OCI-LY3 (cell line): ENCODE data around the gene ACOT9.
"Not testable (repeated sequence)": the region's sequence is repeated elsewhere in the genome, so short reads cannot be mapped to it uniquely, and the experiment has no call there.

ENCODE experiments used
- H2AFZ ChIP-seq: fragments of 200-600, 300-600 bp; shearing (Covaris generic); 2 replicates; pipeline ENCODE4 v1.6.0; 2014; ENCODE audit warnings: antibody characterized with exemption, low read depth, low read length
- H3K27ac ChIP-seq: fragments of 200-600, 300-600 bp; sonication (generic); 2 replicates; pipeline ENCODE4 v1.5.1; 2014; ENCODE audit warnings: mild to moderate bottlenecking, low read length, moderate library complexity, mixed read lengths
- H3K27me3 ChIP-seq: fragments of 200-600, 300-600 bp; sonication (generic); 2 replicates; pipeline ENCODE4 v1.6.1; 2014; ENCODE audit warnings: low read depth, low read length, mixed read lengths
- H3K36me3 ChIP-seq: fragments of 200-600, 300-600 bp; sonication (generic); replicated peaks from 2 replicates; pipeline ENCODE3; 2014; ENCODE audit warnings: low read depth, low read length, mixed read lengths
- H3K4me1 ChIP-seq: fragments of 300-600, 200-600 bp; sonication (generic); 2 replicates; pipeline ENCODE4 v1.6.1; 2014; ENCODE audit warnings: low read length, mixed read lengths
- H3K4me2 ChIP-seq: fragments of 200-600, 300-600 bp; sonication (generic); 2 replicates; pipeline ENCODE4 v1.6.1; 2014; ENCODE audit warnings: low read length, mixed read lengths
- H3K4me3 ChIP-seq: fragments of 300-600, 200-600 bp; sonication (generic); 2 replicates; pipeline ENCODE4 v1.5.1; 2014; ENCODE audit warnings: antibody characterized with exemption, mild to moderate bottlenecking, low read length, moderate library complexity
- H3K79me2 ChIP-seq: fragments of 300-600, 200-600 bp; shearing (Covaris generic); 2 replicates; pipeline ENCODE4 v1.6.1; 2014; ENCODE audit warnings: mild to moderate bottlenecking, low read length, mixed read lengths
- H3K9ac ChIP-seq: fragments of 300-600, 200-600 bp; shearing (Covaris generic); 2 replicates; pipeline ENCODE4 v1.6.0; 2014; ENCODE audit warnings: mild to moderate bottlenecking, low read length, moderate library complexity
- H3K9me3 ChIP-seq: fragments of 200-600, 300-600 bp; shearing (Covaris generic); 2 replicates; pipeline ENCODE4 v1.6.1; 2014; ENCODE audit warnings: low read length, mixed read lengths; ENCODE audit not compliant: insufficient read depth
- H4K20me1 ChIP-seq: fragments of 200-600, 300-600 bp; sonication (generic); 2 replicates; pipeline ENCODE4 v1.6.1; 2016; ENCODE audit warnings: low read length, mixed read lengths; ENCODE audit not compliant: insufficient read depth
- CTCF ChIP-seq: fragments of 200-600, 300-600 bp; sonication (generic); IDR thresholded peaks from 2 replicates; pipeline ENCODE4 v1.5.1; 2014; ENCODE audit warnings: antibody characterized with exemption, low read length, low read depth
- EZH2phosphoT487 ChIP-seq: fragments of 200-600 bp; shearing (Covaris generic); IDR thresholded peaks from 2 replicates; pipeline ENCODE4 v1.6.1; 2018; ENCODE audit warnings: antibody characterized with exemption, mixed run types, low read depth

ACOT9 gene

GRCh38 chrX:23752740-23753415 is 9.8 kb upstream of the ACOT9 start:
- no peak for TF ChIP-seq CTCF
- no peak for TF ChIP-seq EZH2phosphoT487
- H3K4me1 ChIP-seq = peaks cover 17% of the 10 kb centered on the region
- H3K79me2 ChIP-seq = no peaks in the 10 kb centered on the region
- H3K27ac ChIP-seq = no peak overlapping the region
- no peaks in the 10 kb centered on the region for H3K9me3 ChIP-seq
- H2AFZ ChIP-seq = no peak overlapping the region
- no peak overlapping the region for H3K4me3 ChIP-seq
- H3K9ac ChIP-seq = no peak overlapping the region
- no peaks in the 10 kb centered on the region for H3K36me3 ChIP-seq
- no peak overlapping the region for H3K4me2 ChIP-seq
- H4K20me1 ChIP-seq = no peaks in the 10 kb centered on the region
- no peaks in the 10 kb centered on the region for H3K27me3 ChIP-seq

- TF ChIP-seq EZH2phosphoT487 = no peak
- no peak for TF ChIP-seq CTCF
- no peak overlapping the region for H3K27ac ChIP-seq
- H4K20me1 ChIP-seq = no peaks in the 10 kb centered on the region
Measured at GRCh38 chrX:23749576-23749975, 6.5 kb upstream of the ACOT9 start.

GRCh38 chrX:23749129-23749528 is 6.1 kb upstream of the ACOT9 start:
- no peak overlapping the region for H2AFZ ChIP-seq
- H3K9me3 ChIP-seq = no peaks in the 10 kb centered on the region
- H4K20me1 ChIP-seq = no peaks in the 10 kb centered on the region
- no peak overlapping the region for H3K4me2 ChIP-seq
- H3K27me3 ChIP-seq = no peaks in the 10 kb centered on the region
- TF ChIP-seq CTCF (no peak), EZH2phosphoT487 (no peak)
- peaks cover 1% of the 10 kb centered on the region for H3K4me1 ChIP-seq
- no peaks in the 10 kb centered on the region for H3K36me3 ChIP-seq
- H3K27ac ChIP-seq = no peak overlapping the region
- H3K9ac ChIP-seq = no peak overlapping the region
- H3K79me2 ChIP-seq = no peaks in the 10 kb centered on the region
- no peak overlapping the region for H3K4me3 ChIP-seq

More at GRCh38 chrX:23749576-23749975, 6.5 kb upstream of the ACOT9 start:
- no peaks in the 10 kb centered on the region for H3K4me1 ChIP-seq
- no peak overlapping the region for H2AFZ ChIP-seq
- H3K27me3 ChIP-seq = no peaks in the 10 kb centered on the region
- no peak overlapping the region for H3K4me2 ChIP-seq
- no peaks in the 10 kb centered on the region for H3K79me2 ChIP-seq
- H3K9ac ChIP-seq = no peak overlapping the region
- no peaks in the 10 kb centered on the region for H3K36me3 ChIP-seq
- H3K9me3 ChIP-seq = no peaks in the 10 kb centered on the region
- no peak overlapping the region for H3K4me3 ChIP-seq

GRCh38 chrX:23745786-23746185 is 2.7 kb upstream of the ACOT9 start:
- Histone ChIP-seq H3K9ac (no peak overlapping the region), H4K20me1 (peaks cover 3% of the 10 kb centered on the region; the same call in 1 of the 2 replicates), H3K9me3 (no peaks in the 10 kb centered on the region), H2AFZ (no peak overlapping the region), H3K36me3 (no peaks in the 10 kb centered on the region), H3K79me2 (peaks cover 20% of the 10 kb centered on the region), H3K4me3 (no peak overlapping the region), H3K4me2 (no peak overlapping the region), H3K27ac (no peak overlapping the region), H3K4me1 (peaks cover 12% of the 10 kb centered on the region), H3K27me3 (no peaks in the 10 kb centered on the region)
- no peak for TF ChIP-seq CTCF
- no peak for TF ChIP-seq EZH2phosphoT487

- peak overlapping the region; percentile 72; the same call in 1 of the 2 replicates for H2AFZ ChIP-seq
- H3K36me3 ChIP-seq, H3K9me3 ChIP-seq, H4K20me1 ChIP-seq, H3K27me3 ChIP-seq: not testable (repeated sequence)
- H3K9ac ChIP-seq = peak overlapping the region; percentile 76
- H3K27ac ChIP-seq = peak overlapping the region; percentile 59
- peaks cover 15% of the 10 kb centered on the region for H3K4me1 ChIP-seq
- H3K4me3 ChIP-seq = peak overlapping the region; percentile 96
- H3K79me2 ChIP-seq = peaks cover 41% of the 10 kb centered on the region
- H3K4me2 ChIP-seq = peak overlapping the region; percentile 77
Measured at GRCh38 chrX:23743623-23743971, 521 bp upstream of the ACOT9 start.
